LNCaP clone FGC (cell line): ENCODE data around the gene WDR6.

Experiments used
- DNase-seq: peaks from one replicate; pipeline ENCODE4 v3.0.0-alpha.2; 2011; ENCODE audit warnings: low read depth
- H3K4me3 ChIP-seq: 2 replicates; pipeline ENCODE4 v1.5.1; 2011; ENCODE audit warnings: mild to moderate bottlenecking, low read depth, low read length, control low read depth
- CTCF ChIP-seq: IDR thresholded peaks from 2 replicates; pipeline ENCODE4 v1.5.1; 2012; ENCODE audit warnings: mild to moderate bottlenecking; ENCODE audit not compliant: control insufficient read depth, insufficient read depth; ENCODE audit errors: extremely low read depth

Gene WDR6

GRCh38 chr3:49032646-49033304 lies 25.6 kb downstream of the WDR6 start:
- H3K4me3 ChIP-seq, result no peak overlapping the region
- DNase-seq, result no peak
- no peak for TF ChIP-seq CTCF

GRCh38 chr3:49034650-49035049 lies 27.5 kb downstream of the WDR6 start:
- no peak overlapping the region for H3K4me3 ChIP-seq

GRCh38 chr3:49035281-49035680 lies 28.1 kb downstream of the WDR6 start:
- H3K4me3 ChIP-seq, result no peak overlapping the region
- TF ChIP-seq CTCF, result no peak
- DNase-seq, result no peak

More at GRCh38 chr3:49034650-49035049, 27.5 kb downstream of the WDR6 start:
- no peak for DNase-seq
- TF ChIP-seq CTCF, result no peak

- H3K4me3 ChIP-seq, result no peak overlapping the region
- no peak for DNase-seq
- no peak for TF ChIP-seq CTCF
Observed at GRCh38 chr3:49053543-49053942, 46.4 kb downstream of the WDR6 start.

GRCh38 chr3:49054344-49054862 lies 47.2 kb downstream of the WDR6 start:
- no peak for TF ChIP-seq CTCF
- no peak for DNase-seq
- no peak overlapping the region for H3K4me3 ChIP-seq

- TF ChIP-seq CTCF, result no peak
- DNase-seq, result no peak
- no peak overlapping the region for H3K4me3 ChIP-seq
Observed at GRCh38 chr3:49057268-49057667, 50.1 kb downstream of the WDR6 start.

GRCh38 chr3:49058011-49058410 lies 50.8 kb downstream of the WDR6 start:
- no peak for TF ChIP-seq CTCF
- no peak overlapping the region for H3K4me3 ChIP-seq
- DNase-seq, result no peak
